Stimulated activated CD4-positive, alpha-beta T cell treated with anti-CD3 and anti-CD28 coated beads, Interleukin-2, amount 100 ng/mL, for 24 hours (primary cell): ENCODE data around the gene ANO6.
"Not testable (repeated sequence)": the region's sequence is repeated elsewhere in the genome, so short reads cannot be mapped to it uniquely, and the experiment has no call there.

Experiments used
- DNase-seq, 2 donors: peaks; one replicate each; pipeline ENCODE4 v3.0.0-alpha.2; 2020

Gene ANO6

GRCh38 chr12:45354399-45354798, 138.5 kb downstream of the ANO6 start:
- no peak for DNase-seq

- DNase-seq = no peak
Measured at GRCh38 chr12:45355730-45356129, 139.8 kb downstream of the ANO6 start.

GRCh38 chr12:45356822-45357538, 141.1 kb downstream of the ANO6 start:
- DNase-seq = no peak

GRCh38 chr12:45357539-45358417, 141.9 kb downstream of the ANO6 start:
- no peak for DNase-seq

GRCh38 chr12:45362291-45362690, 146.4 kb downstream of the ANO6 start:
- DNase-seq = no peak

GRCh38 chr12:45363903-45364302, 148.0 kb downstream of the ANO6 start:
- no peak for DNase-seq

- DNase-seq = no peak
Measured at GRCh38 chr12:45368841-45369489, 153.1 kb downstream of the ANO6 start.

GRCh38 chr12:45377815-45378214, 161.9 kb downstream of the ANO6 start:
- no peak for DNase-seq

GRCh38 chr12:45379261-45379660, 163.4 kb downstream of the ANO6 start:
- DNase-seq = no peak

- no peak for DNase-seq
Measured at GRCh38 chr12:45381351-45381750, 165.5 kb downstream of the ANO6 start.

- DNase-seq = no peak
Measured at GRCh38 chr12:45388545-45388944, 172.7 kb downstream of the ANO6 start.

- DNase-seq = no peak
Measured at GRCh38 chr12:45389426-45389825, 173.5 kb downstream of the ANO6 start.

GRCh38 chr12:45397499-45397898, 181.6 kb downstream of the ANO6 start:
- DNase-seq = not testable (repeated sequence)

GRCh38 chr12:45398552-45398951, 182.7 kb downstream of the ANO6 start:
- no peak for DNase-seq

- no peak for DNase-seq
Measured at GRCh38 chr12:45400991-45401390, 185.1 kb downstream of the ANO6 start.

GRCh38 chr12:45402288-45402687, 186.4 kb downstream of the ANO6 start:
- no peak for DNase-seq

GRCh38 chr12:45406988-45407850, 191.3 kb downstream of the ANO6 start:
- DNase-seq = no peak

- DNase-seq = no peak
Measured at GRCh38 chr12:45407981-45408728, 192.3 kb downstream of the ANO6 start.

GRCh38 chr12:45408729-45409114, 192.8 kb downstream of the ANO6 start:
- no peak for DNase-seq

GRCh38 chr12:45409966-45410365, 194.1 kb downstream of the ANO6 start:
- no peak for DNase-seq

- DNase-seq = no peak
Measured at GRCh38 chr12:45411626-45412025, 195.7 kb downstream of the ANO6 start.

- DNase-seq = peak; percentile 23 to 24
Measured at GRCh38 chr12:45415393-45415817, 199.5 kb downstream of the ANO6 start.
